Measurements from ENCODE around the gene ARHGAP20. TPM values are rescaled to one million over a fixed set of nuclear protein-coding genes. Genes with fewer than 3 reads are reported as not detected.

The ARHGAP20 gene
- total and polyA plus RNA-seq, 2 of the 8 experiments (the other 6 are each of a cell fraction or from before 2014, with no cell fraction given): 0.05 to 0.28 TPM

- no peaks in the 10 kb centered on the region for H3K23me2 ChIP-seq (ENCODE audit: low read depth, low read length)
- no peak overlapping the region for H3K23ac ChIP-seq (ENCODE audit: insufficient read length)
- H4K5ac ChIP-seq (ENCODE audit: insufficient read length, low read depth, low read length): no peak overlapping the region
- H3K79me1 ChIP-seq (ENCODE audit: low read depth, low read length): no peaks in the 10 kb centered on the region
- no peaks in the 10 kb centered on the region for H3K9me3 ChIP-seq (ENCODE audit: insufficient read depth in 2 of 2, low read depth in 1 of 2, low read length in 1 of 2)
- H4K20me1 ChIP-seq (replicated peaks in 1 of 2; ENCODE audit: control insufficient read depth in 1 of 2, insufficient read depth in 2 of 2, low read length in 2 of 2): no peaks in the 10 kb centered on the region
- no peak overlapping the region for H2BK12ac ChIP-seq (ENCODE audit: low read depth, low read length)
- no peak overlapping the region for H2BK15ac ChIP-seq (ENCODE audit: low read length)
- H3K79me2 ChIP-seq (ENCODE audit: control insufficient read depth in 1 of 2, insufficient read depth in 2 of 2, low read length in 2 of 2): no peaks in the 10 kb centered on the region
- no peaks in the 10 kb centered on the region for H3K27me3 ChIP-seq (replicated peaks in 1 of 4; ENCODE audit: control insufficient read depth in 3 of 4, extremely low read depth in 1 of 4, insufficient read depth in 3 of 4, low read length in 3 of 4)
- H3K56ac ChIP-seq (replicated peaks; ENCODE audit: insufficient read length, low read depth, low read length): no peak overlapping the region
- WGBS, 2 experiments (ENCODE audit: extremely low coverage in 1 of 2, insufficient coverage in 1 of 2, insufficient read length in 1 of 2, insufficient replicate concordance in 2 of 2, low coverage in 1 of 2, low lambda C conversion rate in 2 of 2, missing lambda C conversion rate in 1 of 2): 82% methylated on average over 1 of the region's 1 CpG; no CpG with 5 or more reads in 1 of the 2 experiments
- DNase-seq (ENCODE audit: low read depth in 1 of 2, low spot score in 2 of 2): no peak
- H4K91ac ChIP-seq (replicated peaks; ENCODE audit: insufficient read length, low read length): no peak overlapping the region
- CTCF ChIA-PET (ENCODE audit: partially characterized antibody): interaction anchor here (0.6 to 0.9 kb wide), 3 partner anchors 13 to 22 kb away, joined by 3 to 6 read pairs (median 3); no protein-coding TSS in a partner anchor
- no peak overlapping the region for H3K4ac ChIP-seq (replicated peaks; ENCODE audit: insufficient read length, low read depth, low read length)
- no peak overlapping the region for H2BK20ac ChIP-seq (ENCODE audit: low read length)
- H3K4me1 ChIP-seq (replicated peaks in 1 of 4; ENCODE audit: control insufficient read depth in 3 of 4, insufficient read depth in 4 of 4, low read length in 3 of 4): no peaks in the 10 kb centered on the region
- no peak overlapping the region for H3K14ac ChIP-seq (ENCODE audit: insufficient read length)
- no peak overlapping the region for H2BK120ac ChIP-seq (replicated peaks; ENCODE audit: low read depth, low read length)
- POLR2A ChIA-PET (ENCODE audit: partially characterized antibody): no interaction called here
- H3K4me2 ChIP-seq (ENCODE audit: insufficient read depth in 1 of 2, low read depth in 2 of 2, low read length in 2 of 2): no peak overlapping the region
- H3K36me3 ChIP-seq (ENCODE audit: control insufficient read depth in 2 of 4, insufficient read depth in 4 of 4, low read length in 3 of 4): no peaks in the 10 kb centered on the region
- H3K27ac ChIP-seq (ENCODE audit: low read depth, low read length): no peak overlapping the region
- H2BK5ac ChIP-seq (ENCODE audit: low read depth, low read length): no peak overlapping the region
- no peak overlapping the region for H2AK5ac ChIP-seq (ENCODE audit: low read depth, low read length)
- TF ChIP-seq SIRT6 (IDR thresholded peaks at IDR 0.05; ENCODE audit: low read length) (no peak), SIX5 (IDR thresholded peaks at IDR 0.05; ENCODE audit: low read depth, low read length) (no peak), TAF1 (IDR thresholded peaks at IDR 0.05; ENCODE audit: low read depth, low read length) (no peak), JUND (IDR thresholded peaks at IDR 0.05; ENCODE audit: low read length) (no peak), TCF12 (IDR thresholded peaks at IDR 0.05; ENCODE audit: low read depth, low read length) (no peak), CBX8 (IDR thresholded peaks at IDR 0.05; ENCODE audit: borderline replicate concordance, low read depth, low read length) (no peak), ATF3 (IDR thresholded peaks at IDR 0.05; ENCODE audit: insufficient read depth, low read depth, low read length) (no peak), GABPA (IDR thresholded peaks at IDR 0.05; ENCODE audit: borderline replicate concordance, insufficient read depth, low read length) (no peak), GTF2F1 (IDR thresholded peaks at IDR 0.05; ENCODE audit: borderline replicate concordance, low read depth, low read length) (no peak), HDAC2 (IDR thresholded peaks at IDR 0.05; ENCODE audit: borderline replicate concordance in 1 of 2, low read depth in 2 of 2, low read length in 2 of 2) (no peak), POU5F1 (IDR thresholded peaks at IDR 0.05; ENCODE audit: low read depth, low read length) (no peak)
- no peak overlapping the region for H3K4me3 ChIP-seq (ENCODE audit: extremely low read depth in 1 of 4, insufficient read depth in 2 of 4, low read depth in 3 of 4, low read length in 4 of 4)
- no peak overlapping the region for H3K9ac ChIP-seq (replicated peaks in 1 of 4; ENCODE audit: extremely low read depth in 1 of 4, low read depth in 3 of 4, low read length in 3 of 4)
- no peak overlapping the region for H4K8ac ChIP-seq (ENCODE audit: extremely low read depth, insufficient read depth, low read length)
- no peak overlapping the region for H2AFZ ChIP-seq (ENCODE audit: low read length)
- H3K18ac ChIP-seq (ENCODE audit: extremely low read depth, low read length): no peak overlapping the region
- no peak for FAIRE-seq
Measured at GRCh38 chr11:110584150-110584549, 128.1 kb downstream of the ARHGAP20 start.

All from H1 (cell line).